HL-60/S4 treated with phorbol 12-myristate 13-acetate at 8.2 ng/mL for 4 days and 3 days (cell line): ENCODE measurements around the gene DTWD1.
"Not testable (repeated sequence)": the region's sequence is repeated elsewhere in the genome, so short reads cannot be mapped to it uniquely, and the experiment has no call there.

ENCODE experiments used
- in situ Hi-C: fragments of 300-500 bp; cut with MboI; formaldehyde crosslinking; loops from 2 replicates; pipeline ENCODE4 v1.15.0; 2022; ENCODE audit warnings: low sequenced_read_pairs

The DTWD1 gene

GRCh38 chr15:49645941-49646340 lies 25.1 kb downstream of the DTWD1 start:
- in situ Hi-C loops, result no loop called here

DNA sequence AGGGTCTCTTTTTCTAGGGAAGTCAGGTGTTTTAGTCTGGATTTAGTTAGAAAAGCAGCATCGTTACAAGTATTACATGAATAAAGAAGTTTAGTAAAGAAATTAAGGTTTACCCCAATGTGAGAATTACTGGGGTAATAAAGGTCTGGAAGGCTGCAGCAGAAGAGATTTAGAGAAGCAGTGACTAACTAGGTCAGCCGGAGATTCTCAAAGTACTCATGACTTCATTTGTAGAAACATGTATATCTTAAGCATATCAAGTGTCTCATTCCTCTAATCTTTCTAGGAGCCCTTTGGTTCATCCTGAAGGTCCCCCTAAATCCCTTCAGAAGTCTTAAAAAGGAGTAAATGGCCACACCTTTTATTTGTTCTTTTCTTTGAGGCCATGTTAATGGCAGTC lies 26.0 kb downstream of the DTWD1 start:
- in situ Hi-C loops, result no loop called here

- in situ Hi-C loops, result no loop called here
Observed at GRCh38 chr15:49649987-49650386, 29.1 kb downstream of the DTWD1 start.

GRCh38 chr15:49650676-49651075 lies 29.8 kb downstream of the DTWD1 start:
- in situ Hi-C loops, result no loop called here

GRCh38 chr15:49652922-49653321 lies 32.1 kb downstream of the DTWD1 start:
- in situ Hi-C loops, result no loop called here

- in situ Hi-C loops, result no loop called here
Observed at GRCh38 chr15:49656734-49657133, 35.9 kb downstream of the DTWD1 start.

DNA sequence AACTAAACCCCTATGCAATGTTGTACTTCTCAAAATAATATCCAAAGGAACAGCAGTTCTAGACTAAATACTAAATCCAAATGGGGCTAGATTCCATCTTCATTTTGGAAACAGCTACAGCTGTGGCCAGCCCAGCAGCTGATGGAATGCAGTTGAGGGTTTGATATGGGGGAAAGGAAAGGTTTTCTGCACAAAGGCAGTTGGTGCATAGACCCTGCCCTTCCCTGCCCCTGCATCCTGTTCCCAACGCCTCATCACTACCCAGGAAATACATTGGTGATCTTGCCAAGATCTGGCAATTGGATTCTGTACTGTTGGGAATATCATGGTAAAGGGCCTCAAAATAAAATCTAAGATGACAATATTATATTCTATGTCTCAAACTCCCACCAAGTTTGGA lies 43.9 kb downstream of the DTWD1 start:
- in situ Hi-C loops, result no loop called here

DNA sequence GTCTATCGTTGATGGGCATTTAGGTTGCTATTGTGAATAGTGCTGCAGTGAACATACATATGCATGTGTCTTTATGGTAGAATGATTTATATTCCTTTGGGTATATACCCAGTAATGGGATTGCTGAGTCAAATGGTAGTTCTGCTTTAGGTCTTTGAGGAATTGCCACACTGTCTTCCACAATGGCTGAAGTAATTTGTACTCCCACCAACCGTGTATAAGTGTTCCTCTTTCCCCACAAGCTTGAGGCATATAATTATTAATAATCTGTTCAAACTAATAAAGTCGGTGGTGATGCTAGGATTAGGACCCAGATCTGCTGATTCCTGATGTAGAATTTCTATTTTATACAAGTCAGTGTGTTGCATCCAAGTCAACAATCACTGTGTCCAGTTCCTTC lies 45.6 kb downstream of the DTWD1 start:
- in situ Hi-C loops, result not testable (repeated sequence)

- in situ Hi-C loops, result no loop called here
Observed at GRCh38 chr15:49669288-49669687, 48.4 kb downstream of the DTWD1 start.

DNA sequence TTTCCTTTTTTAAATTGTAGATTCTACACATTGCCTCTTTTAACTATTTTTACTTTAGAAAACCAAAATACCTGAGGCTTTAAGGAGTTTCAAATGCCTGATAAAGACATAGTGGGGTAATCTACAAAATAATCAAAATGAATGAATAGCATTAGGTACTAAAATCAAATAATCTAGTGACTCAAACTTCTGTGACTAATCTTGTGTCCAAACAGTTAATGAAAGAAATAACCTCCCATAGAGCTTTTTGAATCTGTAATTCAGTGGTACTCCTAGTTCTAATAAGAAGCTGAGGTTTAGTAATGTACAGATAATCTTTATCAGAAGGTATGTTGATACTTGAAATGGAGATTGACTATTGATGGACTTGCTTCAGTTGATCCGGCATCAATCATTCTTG lies 53.0 kb downstream of the DTWD1 start:
- in situ Hi-C loops, result no loop called here

DNA sequence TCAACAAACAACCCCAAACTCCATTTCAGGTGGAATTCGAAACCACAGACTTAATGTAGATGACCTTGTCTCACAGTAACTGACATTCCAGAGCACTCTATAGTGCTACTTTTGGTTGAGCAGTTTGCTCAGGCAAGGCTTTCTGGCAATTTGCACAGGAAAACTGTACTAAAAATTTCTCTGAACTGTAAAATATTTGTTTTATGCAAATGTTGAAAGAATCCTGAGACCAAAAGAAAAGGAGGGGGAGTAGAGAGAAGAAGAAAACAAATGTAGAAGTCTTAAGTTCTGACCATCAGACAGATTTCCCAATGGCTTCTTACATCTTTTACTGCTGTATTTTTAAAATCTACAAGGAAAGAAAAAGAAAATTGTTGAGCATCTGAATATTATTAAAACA lies 53.5 kb downstream of the DTWD1 start:
- in situ Hi-C loops, result no loop called here

DNA sequence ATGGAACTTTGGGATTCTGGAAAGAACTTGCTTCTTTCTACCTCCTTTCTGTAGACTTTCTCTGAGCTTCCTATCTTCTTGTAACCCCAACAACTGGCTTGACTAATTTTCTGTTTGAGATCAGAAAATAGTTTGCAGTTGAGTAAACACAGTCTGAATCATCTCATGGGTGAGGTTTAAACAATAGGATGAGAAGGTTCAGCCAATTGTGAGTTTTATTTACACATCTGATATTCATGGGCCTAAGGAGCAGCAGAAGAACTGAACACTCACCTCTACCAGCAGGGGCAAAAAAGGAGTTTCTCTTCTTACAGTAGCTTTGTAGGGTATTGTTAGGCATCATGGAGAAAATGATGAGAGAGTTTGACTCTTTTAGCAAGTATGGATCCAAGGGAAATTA lies 54.2 kb downstream of the DTWD1 start:
- in situ Hi-C loops, result no loop called here

GRCh38 chr15:49678655-49679054 lies 57.8 kb downstream of the DTWD1 start:
- in situ Hi-C loops, result no loop called here

DNA sequence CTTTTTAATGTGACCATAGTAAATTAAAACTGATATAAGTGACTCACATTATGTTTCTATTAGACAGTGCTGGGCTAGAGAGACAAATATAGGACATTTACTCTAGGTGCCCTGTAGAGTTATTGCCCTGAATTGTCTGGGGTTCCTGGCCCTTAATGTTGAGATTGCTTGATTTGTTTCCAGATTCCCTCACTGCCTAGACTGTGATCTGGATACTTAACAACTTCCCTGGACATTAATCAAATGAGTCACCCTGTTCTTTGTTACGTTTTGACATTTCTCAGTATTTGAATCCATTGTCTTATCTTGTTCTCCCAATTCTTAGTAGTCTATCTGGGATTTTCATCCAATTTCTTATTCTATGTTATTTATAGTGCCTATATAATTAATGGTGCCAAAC lies 65.8 kb downstream of the DTWD1 start:
- in situ Hi-C loops, result no loop called here

- in situ Hi-C loops, result no loop called here
Observed at GRCh38 chr15:49688135-49688790, 67.4 kb downstream of the DTWD1 start.

DNA sequence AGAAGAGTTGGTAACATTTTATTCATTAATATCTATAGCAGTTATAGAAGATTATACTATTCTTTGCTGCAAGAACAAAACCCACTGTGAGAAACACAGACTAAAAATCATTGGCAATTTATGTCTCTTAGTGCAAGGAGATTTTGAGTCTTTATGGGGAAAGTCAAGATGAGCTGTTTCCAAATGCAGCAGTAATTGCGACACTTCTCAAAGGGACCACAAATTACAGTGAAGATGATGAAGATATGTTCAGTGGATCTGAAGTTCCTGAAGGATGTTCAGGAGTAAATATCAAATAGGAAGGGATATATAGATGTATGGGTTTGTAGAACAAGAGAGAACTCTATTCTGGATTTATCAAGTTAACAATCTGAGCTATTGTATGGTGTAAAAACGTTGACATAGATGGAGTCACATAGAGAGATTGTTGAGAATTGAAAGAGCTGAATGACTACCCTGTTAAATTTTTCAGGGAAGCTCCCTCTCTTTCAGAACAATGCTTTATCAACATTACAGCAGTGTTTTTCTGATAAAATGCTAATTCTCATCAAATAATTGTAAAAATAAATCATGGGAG lies 71.8 kb downstream of the DTWD1 start:
- in situ Hi-C loops, result no loop called here

- in situ Hi-C loops, result no loop called here
Observed at GRCh38 chr15:49693498-49693897, 72.7 kb downstream of the DTWD1 start.

DNA sequence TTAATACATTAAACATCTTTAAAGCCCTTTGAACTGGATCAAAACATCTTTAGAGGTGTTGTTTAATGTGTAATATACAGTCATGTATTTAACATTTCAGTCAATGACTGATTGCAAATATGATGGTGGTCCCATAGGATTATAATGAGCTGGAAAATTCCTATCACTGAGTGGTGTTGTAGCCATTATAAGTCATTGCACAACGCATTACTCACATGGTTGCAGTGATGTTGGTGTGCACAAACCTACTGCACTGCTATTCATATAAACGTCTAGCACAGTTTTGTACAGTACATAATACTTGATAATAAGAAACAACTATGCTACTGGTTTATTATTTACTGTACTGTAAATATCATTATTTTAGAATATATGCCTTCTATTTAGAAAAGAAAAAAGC lies 75.6 kb downstream of the DTWD1 start:
- in situ Hi-C loops, result no loop called here

GRCh38 chr15:49697121-49697520 lies 76.3 kb downstream of the DTWD1 start:
- in situ Hi-C loops, result no loop called here

DNA sequence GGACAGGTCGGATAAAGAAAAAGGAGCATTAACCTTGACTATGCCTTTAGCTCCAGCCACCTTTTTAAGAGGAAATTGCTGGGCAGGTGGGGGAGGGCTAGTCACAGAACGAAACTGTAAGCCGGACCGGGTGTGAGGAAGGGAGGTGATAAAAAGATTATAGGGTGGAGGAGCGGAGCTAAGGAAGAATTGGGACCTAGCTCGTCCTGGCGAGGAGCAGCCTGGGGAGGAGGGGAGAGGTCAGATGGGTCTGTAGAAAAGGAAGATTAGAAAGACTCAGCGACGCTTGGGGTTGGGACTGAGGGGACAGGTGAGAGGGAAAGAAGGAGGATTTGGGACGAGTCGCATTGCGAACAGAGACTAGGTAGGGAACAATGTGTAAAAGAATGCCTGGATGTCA lies 82.1 kb downstream of the DTWD1 start:
- in situ Hi-C loops, result not testable (repeated sequence)
